ENCODE results near the gene ASB3.

- no peak for TF ChIP-seq REST (IDR thresholded peaks at IDR 0.05; ENCODE audit: borderline replicate concordance)
- TF ChIP-seq CTCF (IDR thresholded peaks at IDR 0.05; ENCODE audit: poor library complexity, severe bottlenecking), result no peak
- no peak for TF ChIP-seq POLR2AphosphoS5 (IDR thresholded peaks at IDR 0.05)
- no peak for TF ChIP-seq EP300 (conservative IDR thresholded peaks at IDR 0.05; ENCODE audit: poor library complexity, severe bottlenecking)
- no peak for TF ChIP-seq EZH2 (IDR thresholded peaks at IDR 0.05; ENCODE audit: borderline replicate concordance, insufficient read depth, low read length, poor library complexity, severe bottlenecking)
- no peak for TF ChIP-seq TAF1 (IDR thresholded peaks at IDR 0.05; ENCODE audit: low read depth)
- no peak for TF ChIP-seq RAD21 (conservative IDR thresholded peaks at IDR 0.05)
Measured at GRCh38 chr2:53701221-53701620, 85.5 kb downstream of the ASB3 start.

Measured in neural cell (in vitro differentiated cells).